Upper lobe of left lung (tissue), 4 donors: ENCODE data around the gene CBX6.

Experiments
- EP300 ChIP-seq, 4 donors: sonication (generic); formaldehyde crosslinking; IDR thresholded peaks; one replicate each; pipeline ENCODE4 v1.5.1; 2017; ENCODE audit warnings: antibody characterized with exemption in 4 of 4, control low read depth in 2 of 4
- POLR2A ChIP-seq, 4 donors: fragments of 450-650 bp; IDR thresholded peaks; one replicate each; pipeline ENCODE4 v1.5.1; 2016 to 2017; ENCODE audit warnings: antibody characterized with exemption in 4 of 4, mild to moderate bottlenecking in 2 of 4
- POLR2AphosphoS5 ChIP-seq, 2 donors: sonication (generic); formaldehyde crosslinking; IDR thresholded peaks; one replicate each; pipeline ENCODE4 v1.5.1; 2017; ENCODE audit warnings: antibody characterized with exemption in 2 of 2
- TF ChIP-seq, protein P1 (sequence below), 6 experiments: fragments of 450-650 bp in 4 of 6; fragments of 200-600 bp in 2 of 6; sonication (generic) in 2 of 6; IDR thresholded peaks; one replicate each; pipeline ENCODE4 v1.5.1; 2016 to 2019; ENCODE audit warnings: antibody characterized with exemption in 6 of 6

DNA sequence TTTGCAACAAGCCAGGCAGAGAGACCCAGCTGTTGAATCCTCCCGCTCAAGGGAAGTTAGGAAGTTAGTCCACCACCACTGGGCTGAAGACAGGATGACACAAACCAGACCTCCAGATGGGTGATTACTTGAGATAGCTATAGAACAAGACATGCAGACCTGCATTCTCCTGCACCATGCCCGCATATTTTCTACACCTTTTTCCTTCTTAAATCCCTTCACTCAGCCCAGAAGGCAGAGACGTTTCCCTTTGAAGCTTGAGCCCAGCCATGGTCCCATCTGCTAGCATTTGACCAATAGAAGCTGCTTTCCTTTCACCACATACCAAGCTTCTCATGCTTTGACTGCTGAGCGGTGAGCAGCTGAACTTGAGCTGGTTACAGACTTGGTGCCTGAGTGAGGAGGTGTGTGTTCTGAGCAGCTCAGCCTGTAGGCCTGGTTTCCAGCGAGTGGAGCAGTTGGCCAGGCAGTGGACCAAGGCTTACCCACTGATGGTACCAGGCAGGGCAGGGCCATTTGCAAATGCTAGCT lies 29.2 kb upstream of the CBX6 start:
- TF ChIP-seq POLR2A (IDR thresholded peaks at IDR 0.05) = no peak
- TF ChIP-seq, protein P1, sequence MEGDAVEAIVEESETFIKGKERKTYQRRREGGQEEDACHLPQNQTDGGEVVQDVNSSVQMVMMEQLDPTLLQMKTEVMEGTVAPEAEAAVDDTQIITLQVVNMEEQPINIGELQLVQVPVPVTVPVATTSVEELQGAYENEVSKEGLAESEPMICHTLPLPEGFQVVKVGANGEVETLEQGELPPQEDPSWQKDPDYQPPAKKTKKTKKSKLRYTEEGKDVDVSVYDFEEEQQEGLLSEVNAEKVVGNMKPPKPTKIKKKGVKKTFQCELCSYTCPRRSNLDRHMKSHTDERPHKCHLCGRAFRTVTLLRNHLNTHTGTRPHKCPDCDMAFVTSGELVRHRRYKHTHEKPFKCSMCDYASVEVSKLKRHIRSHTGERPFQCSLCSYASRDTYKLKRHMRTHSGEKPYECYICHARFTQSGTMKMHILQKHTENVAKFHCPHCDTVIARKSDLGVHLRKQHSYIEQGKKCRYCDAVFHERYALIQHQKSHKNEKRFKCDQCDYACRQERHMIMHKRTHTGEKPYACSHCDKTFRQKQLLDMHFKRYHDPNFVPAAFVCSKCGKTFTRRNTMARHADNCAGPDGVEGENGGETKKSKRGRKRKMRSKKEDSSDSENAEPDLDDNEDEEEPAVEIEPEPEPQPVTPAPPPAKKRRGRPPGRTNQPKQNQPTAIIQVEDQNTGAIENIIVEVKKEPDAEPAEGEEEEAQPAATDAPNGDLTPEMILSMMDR (IDR thresholded peaks at IDR 0.05) = no peak
- no peak for TF ChIP-seq POLR2AphosphoS5 (IDR thresholded peaks at IDR 0.05)
- TF ChIP-seq EP300 (IDR thresholded peaks at IDR 0.05) = no peak
